CD4-positive, alpha-beta T cell treated with Interleukin-6 at 100 ng/mL for 8 hours (primary cell): ENCODE results near the gene POU2AF3.

Experiments used
- DNase-seq: peaks from one replicate; pipeline ENCODE4 v3.0.0-alpha.2; 2020; ENCODE audit warnings: mixed read lengths, low spot score

POU2AF3 gene

DNA sequence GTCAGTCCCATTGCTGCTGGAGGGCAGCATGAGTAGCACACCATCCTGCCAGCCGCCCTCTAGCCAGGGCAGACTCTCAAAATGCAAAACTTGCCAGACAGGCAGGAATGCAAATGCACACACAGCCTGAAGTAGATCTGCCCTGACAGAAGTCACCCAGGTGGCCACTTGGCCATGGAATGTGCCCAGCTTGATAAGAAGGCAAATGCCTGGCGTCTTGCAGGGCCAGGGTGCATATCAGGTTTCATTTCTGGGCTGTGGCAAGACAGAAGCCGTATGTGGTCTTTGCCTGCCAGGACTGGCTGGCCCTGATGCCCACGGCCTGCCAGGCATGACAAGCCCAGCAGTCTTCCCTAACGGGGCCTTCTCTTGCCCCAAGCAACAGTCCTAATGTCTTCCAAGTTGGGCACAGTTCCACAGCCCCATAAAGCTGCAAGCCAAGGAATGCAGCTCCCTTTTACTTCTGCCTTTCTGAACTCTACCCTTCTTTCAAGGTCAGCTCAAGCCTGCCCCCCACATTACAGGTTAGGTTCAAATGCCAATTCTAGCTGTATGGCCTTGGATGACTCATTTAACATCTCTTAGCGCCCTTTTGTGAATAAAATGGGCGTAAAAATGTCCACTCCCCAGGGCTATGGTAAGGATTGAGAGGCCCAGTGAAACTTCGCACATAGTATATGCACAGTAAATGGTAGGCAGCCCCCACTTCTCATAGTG lies 29.7 kb downstream of the POU2AF3 start:
- DNase-seq: no peak

DNA sequence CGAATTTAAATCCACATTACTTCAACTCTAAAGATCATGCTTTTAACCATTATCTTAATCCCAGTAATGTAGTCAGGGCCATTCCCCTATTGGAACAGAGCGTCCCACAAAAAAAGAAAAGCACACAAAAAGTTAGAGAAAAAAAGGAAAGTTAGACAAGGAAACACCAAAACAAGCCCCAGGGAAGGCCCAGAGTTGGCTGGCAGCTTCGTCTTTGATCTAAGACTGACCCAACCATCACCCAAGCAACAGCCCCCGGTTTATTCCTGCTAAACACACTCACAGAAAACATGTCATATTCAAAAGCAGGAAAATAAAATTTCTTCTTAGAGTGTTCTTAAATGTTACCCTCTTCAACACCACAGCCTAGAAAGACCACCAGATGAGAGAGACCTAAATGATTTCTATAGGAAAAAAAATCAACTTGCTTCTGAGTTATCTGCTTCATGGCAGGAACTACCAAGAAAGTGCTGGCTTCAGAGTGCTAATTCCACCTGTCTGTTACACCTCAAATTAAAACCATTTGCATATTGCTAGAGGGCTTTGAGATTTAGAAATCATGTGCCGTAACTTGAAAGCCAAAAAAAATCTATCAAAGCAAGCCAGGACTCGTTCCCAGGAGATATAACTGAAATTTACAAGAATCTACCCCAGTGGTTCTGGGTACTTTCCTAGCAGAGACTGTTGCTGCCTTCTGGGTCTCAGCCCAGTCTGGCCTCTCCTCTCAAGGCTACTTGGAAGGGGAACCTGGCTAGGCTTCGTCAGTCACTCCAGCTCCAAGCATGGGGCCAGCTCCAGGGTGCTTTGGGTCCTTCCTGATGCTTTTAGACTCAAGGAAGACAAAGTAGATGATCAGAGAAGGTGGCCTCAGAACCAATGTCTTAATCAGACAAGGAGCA lies 31.2 kb downstream of the POU2AF3 start:
- no peak for DNase-seq

DNA sequence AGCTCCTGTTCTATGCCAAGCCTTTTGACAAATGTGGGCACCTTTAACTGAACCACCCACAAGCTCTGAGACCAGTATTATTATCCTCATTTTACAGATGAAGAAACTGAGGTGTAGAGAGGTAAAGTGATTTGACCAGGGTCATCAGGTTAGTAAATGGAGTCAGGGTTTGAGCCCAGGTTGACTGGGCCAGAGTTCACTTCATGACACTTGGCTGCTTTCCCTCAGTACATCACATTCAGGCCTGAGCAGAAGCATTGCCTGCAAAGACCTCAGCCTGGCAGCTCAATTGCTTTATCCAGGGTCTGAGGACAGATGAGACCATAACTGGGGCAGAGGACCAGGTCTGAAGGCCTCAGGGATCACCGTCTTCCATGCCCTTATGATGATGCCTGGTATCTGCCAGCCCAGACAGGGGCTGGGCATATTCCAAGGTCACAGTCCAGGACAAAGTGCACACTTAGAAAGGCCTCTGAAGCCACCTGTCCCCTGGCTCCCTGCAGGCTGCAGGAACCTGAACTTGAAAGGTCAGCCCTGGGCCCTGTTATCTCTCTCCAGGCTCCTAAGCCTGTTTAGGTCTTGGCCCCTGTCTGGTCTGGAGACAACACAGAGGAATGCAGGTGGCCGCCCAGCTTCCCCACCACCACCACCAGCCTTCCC lies 32.0 kb downstream of the POU2AF3 start:
- DNase-seq: no peak

GRCh38 chr11:111331711-111332479 lies 33.5 kb downstream of the POU2AF3 start:
- no peak for DNase-seq

DNA sequence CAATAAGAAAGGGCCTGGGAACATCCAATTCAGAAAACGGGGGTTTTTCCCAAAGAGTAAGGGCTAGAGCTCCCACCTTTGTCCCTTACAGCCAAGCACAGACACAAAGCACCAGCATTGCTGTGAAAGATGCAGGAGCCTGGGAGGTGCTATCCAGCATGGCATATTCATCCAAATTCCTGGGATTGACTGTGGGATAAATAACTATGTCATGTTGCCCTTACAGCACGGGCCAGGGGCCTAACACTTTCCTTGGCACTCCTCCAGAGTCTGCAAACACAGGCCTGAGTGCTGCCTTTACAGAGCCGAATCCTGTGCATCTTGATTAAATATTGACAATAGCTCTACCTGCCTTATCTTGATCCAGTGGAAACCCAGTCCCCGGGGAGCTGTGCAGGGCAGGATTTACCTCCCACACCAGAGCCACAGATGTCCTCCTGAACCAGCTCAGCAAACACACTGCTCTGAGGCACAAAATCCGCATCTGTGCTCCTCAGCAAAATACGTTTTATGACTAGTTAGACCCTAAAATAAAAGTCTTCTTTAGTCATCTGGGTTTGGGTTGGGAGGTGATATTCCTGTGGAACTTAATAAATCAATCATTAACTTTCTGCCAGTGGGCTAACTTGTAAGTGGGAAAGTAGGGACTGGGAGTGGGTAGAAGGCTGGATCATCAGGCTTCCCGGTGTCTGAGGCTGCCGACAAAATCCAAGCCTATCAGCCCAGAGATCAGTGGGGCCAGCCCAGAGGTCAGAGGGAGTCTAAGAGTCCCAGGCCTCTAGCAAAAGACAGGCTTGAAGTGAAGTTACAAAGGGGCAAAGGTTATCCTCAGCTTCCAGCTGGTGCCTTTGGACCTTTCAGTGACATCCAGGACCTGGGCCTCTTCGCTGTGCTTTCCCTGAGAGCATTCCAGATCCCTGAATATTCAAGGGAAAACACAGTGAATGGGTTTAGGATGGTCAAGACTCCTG lies 36.5 kb downstream of the POU2AF3 start:
- no peak for DNase-seq

GRCh38 chr11:111335549-111335948 lies 37.2 kb downstream of the POU2AF3 start:
- DNase-seq: no peak

DNA sequence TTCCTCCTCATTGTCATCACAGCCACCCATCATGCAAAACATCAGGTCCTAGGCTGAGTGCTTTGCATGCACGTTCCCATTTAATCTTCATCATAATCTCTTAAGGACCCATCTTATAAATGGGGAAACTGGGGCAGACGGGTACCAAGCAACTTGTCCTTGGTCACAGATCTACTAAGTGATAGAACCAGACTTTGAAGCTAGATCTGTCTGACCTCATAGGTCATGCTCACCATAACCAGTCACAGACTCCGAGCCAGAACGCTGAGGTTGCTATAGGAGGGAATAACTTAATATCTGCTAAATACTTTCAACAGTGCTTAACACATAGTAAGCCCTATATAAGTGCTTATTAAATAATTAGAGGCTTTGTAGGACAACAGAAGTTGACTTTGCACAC lies 37.7 kb downstream of the POU2AF3 start:
- DNase-seq: no peak

GRCh38 chr11:111336582-111337256 lies 38.4 kb downstream of the POU2AF3 start:
- no peak for DNase-seq

- no peak for DNase-seq
These were observed 41.5 kb downstream of the POU2AF3 start for GRCh38 chr11:111339758-111340388.

- DNase-seq: no peak
These were observed 44.0 kb downstream of the POU2AF3 start for GRCh38 chr11:111342329-111342728.

GRCh38 chr11:111344032-111344431 lies 45.7 kb downstream of the POU2AF3 start:
- no peak for DNase-seq

- no peak for DNase-seq
These were observed 48.8 kb downstream of the POU2AF3 start for GRCh38 chr11:111347002-111347722.

DNA sequence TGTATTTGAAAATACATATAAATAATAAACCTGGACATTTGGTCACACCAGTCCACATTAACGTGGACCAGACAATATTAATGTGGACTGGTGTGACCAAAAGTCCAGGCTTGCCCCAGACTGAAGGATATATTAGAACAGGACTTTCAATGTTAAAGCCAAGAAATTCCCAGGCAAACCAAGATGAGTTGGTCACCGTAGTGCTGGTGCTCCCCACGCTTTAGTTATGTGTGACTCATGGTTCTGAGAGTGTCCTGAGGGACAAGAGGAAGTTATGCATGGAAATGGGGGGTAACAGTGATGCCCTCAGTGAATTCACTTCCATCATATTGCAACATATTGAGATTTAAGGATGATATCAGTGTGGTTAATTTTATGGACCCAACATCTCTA lies 49.4 kb downstream of the POU2AF3 start:
- no peak for DNase-seq

DNA sequence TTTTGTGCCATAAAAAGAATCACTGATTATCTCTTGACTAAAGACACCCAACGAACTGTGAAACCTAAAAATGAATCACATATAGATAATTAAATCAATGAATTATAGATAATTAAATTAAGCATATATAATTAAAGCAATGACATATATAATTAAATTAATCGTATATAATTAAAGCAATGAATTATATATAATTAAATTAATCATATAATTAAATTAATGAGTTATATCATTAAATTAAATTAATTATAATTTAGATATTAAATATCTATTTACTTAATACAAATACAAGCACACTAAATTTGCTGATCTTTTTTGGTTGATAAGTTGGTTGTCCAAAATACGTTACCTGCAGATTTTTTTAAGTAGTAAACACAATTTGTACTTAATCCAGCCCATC lies 49.8 kb downstream of the POU2AF3 start:
- DNase-seq: no peak

DNA sequence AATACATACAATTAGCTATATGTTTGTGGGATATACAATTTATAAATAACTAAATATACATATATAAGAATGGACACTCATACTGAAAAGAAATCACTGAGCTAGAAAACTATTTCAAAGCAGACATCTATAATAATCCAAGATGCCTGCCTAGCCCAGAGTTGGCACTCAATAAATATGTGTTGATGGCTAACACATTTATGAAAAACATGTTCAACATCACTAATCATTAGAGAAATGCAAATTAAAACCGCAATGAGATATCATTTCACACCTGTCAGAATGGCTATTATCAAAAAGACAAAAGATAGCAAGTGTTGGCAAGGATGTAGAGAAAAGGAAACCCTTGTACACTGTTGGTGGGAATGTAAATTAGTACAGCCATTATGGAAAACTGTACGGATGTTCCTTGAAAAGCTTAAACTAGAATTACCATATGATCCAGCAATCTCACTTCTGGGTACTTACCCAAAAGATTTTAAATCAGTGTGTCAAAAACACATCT lies 50.9 kb downstream of the POU2AF3 start:
- no peak for DNase-seq

- DNase-seq: no peak
These were observed 52.5 kb downstream of the POU2AF3 start for GRCh38 chr11:111350811-111351210.

DNA sequence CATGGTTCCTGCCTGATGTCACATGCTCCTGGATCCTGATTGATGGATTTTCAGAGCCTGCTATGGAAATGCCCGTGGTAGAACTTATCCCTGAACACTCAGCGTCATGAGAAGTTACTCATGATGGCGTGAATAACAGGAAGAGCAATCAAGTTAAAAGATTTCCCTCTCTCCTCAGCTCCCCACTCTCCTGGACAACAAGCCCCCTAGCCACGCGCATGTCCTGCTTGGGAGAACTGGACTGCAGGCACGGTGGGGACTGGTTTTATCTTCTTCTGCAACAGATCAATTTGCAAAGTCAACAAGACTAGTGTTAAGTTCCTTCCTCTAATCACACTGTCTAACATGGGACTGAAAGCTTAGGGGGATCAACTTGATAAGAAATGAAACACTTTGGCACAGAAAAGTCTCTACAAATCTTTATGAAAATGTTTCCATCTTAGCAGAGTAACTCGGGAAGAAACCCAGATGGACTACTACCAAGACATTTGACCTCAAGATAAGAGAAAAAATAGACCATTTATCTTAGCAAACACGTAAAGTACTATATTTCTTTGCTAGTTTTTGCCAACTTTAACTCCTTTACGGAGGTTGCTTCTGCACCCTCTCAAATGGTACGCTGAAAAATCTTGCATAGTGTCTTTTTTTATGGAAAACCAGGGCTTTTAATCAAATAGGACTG lies 53.2 kb downstream of the POU2AF3 start:
- DNase-seq: no peak

DNA sequence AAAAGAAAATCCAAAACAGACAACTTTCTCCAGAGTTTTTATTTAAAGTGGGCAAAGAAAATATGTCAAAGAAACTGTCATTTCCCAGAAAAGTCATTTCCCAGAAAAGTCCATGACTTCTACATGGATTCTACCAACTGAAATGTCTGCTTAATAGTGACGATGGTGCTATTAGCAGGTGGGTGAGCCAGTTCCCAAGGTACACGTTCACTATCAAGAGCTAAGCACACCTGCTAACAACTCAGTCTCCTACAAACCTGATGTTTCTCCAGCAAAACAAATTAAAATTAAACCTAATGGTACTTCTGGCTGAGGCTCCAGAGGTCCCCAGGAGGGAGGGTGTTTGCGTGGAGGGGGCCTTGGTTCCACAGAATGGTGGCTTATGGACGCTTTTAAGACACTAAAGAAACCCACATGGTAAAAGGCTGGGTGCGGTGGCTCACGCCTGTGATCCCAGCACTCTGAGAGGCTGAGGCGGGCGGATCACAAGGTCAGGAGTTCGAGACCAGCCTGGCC lies 53.9 kb downstream of the POU2AF3 start:
- DNase-seq: no peak
